Measurements from ENCODE around the gene CLSTN3.

Gene CLSTN3

GRCh38 chr12:7193674-7194073 is 63.5 kb downstream of the CLSTN3 start:
- no peak for DNase-seq

DNA sequence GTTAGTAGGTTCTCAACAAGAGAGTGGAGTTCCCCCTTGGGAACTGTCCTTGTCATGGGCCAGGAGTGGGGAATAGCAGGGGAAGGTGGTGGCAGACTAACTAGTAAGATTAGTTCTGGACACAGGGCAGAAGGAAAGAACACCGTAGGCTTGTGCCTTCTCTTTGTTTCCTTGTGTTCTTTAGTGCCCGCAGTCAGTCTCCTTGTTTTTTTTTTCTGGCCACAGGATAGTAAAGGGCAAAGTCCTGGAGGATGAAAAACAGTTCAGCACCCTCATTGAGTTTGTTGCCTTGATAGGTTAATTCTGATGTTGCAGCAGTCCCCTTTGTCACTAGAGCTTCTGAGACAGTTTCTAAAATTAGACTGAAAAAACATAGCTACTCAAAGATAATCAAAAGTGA is 67.7 kb downstream of the CLSTN3 start:
- DNase-seq = no peak

- DNase-seq = no peak
These were observed 72.9 kb downstream of the CLSTN3 start for GRCh38 chr12:7203109-7203508.

DNA sequence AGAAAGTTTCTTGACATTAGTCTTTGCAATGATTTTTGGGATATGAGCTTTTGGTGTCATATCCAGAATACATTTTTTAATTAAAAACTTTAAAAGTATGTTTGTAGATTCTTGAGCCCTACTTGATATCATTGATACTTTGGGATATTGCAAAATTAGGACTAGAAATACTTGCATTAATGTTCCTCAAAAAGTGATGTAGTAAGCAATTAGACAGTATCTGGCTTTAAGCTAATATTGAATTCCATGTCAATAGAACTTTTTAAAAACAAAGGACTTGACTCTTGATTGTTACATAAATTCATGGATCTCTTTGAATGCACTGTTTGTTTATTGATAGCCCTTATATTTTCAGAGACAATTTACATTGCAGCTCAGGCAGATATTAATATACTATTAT is 74.9 kb downstream of the CLSTN3 start:
- no peak for DNase-seq

GRCh38 chr12:7206691-7207090 is 76.5 kb downstream of the CLSTN3 start:
- no peak for DNase-seq

- DNase-seq = no peak
These were observed 77.9 kb downstream of the CLSTN3 start for GRCh38 chr12:7207866-7208625.

Data from NCI-H69 (cell line).